Smooth muscle cell (in vitro differentiated cells): ENCODE data around the gene CUTA. TPM values are rescaled to one million over a fixed set of nuclear protein-coding genes. Genes with fewer than 3 reads are reported as not detected.

Experiments
- DNase-seq: peaks from one replicate; lab custom pipeline; 2025; ENCODE audit not compliant: unreplicated experiment; lab: John Stamatoyannopoulos, UW
- H2AFZ ChIP-seq: fragments of 200-600 bp; sonication (generic); 2 replicates; pipeline ENCODE4 v1.6.0; 2016; ENCODE audit warnings: antibody characterized with exemption, low read depth, mild to moderate bottlenecking
- H3F3A ChIP-seq: fragments of 200-600 bp; sonication (generic); 2 replicates; pipeline ENCODE4 v1.6.0; 2017; ENCODE audit warnings: antibody characterized with exemption, low read depth
- H3K27ac ChIP-seq: fragments of 200-600 bp; sonication (generic); 2 replicates; pipeline ENCODE4 v1.5.1; 2016; ENCODE audit warnings: low read depth, mild to moderate bottlenecking
- H3K27me3 ChIP-seq: fragments of 200-600 bp; sonication (generic); 2 replicates; pipeline ENCODE4 v1.6.1; 2016; ENCODE audit warnings: low read depth, mild to moderate bottlenecking
- H3K36me3 ChIP-seq: fragments of 200-600 bp; sonication (generic); 2 replicates; pipeline ENCODE4 v1.5.1; 2016; ENCODE audit warnings: low read depth
- H3K4me1 ChIP-seq: fragments of 200-600 bp; sonication (generic); 2 replicates; pipeline ENCODE4 v1.5.1; 2016; ENCODE audit warnings: low read depth
- H3K4me2 ChIP-seq: fragments of 200-600 bp; sonication (generic); 2 replicates; pipeline ENCODE4 v1.6.0; 2016; ENCODE audit warnings: mild to moderate bottlenecking
- H3K4me3 ChIP-seq: fragments of 200-600 bp; sonication (generic); 2 replicates; pipeline ENCODE4 v1.5.1; 2016; ENCODE audit warnings: mild to moderate bottlenecking
- H3K79me2 ChIP-seq: fragments of 200-600 bp; sonication (generic); 2 replicates; pipeline ENCODE4 v1.6.0; 2016; ENCODE audit warnings: low read depth, mild to moderate bottlenecking
- H3K9ac ChIP-seq: fragments of 200-600 bp; sonication (generic); 2 replicates; pipeline ENCODE4 v1.6.0; 2016; ENCODE audit warnings: low read depth
- H3K9me3 ChIP-seq: fragments of 200-600 bp; sonication (generic); replicated peaks from 2 replicates; pipeline ENCODE4 v1.5.1; 2016; ENCODE audit warnings: low read depth
- H4K20me1 ChIP-seq: fragments of 200-600 bp; sonication (generic); 2 replicates; pipeline ENCODE4 v1.6.0; 2016; ENCODE audit warnings: low read depth
- WGBS: methylation state at CpG from one replicate; pipeline ENCODE4 v1.1.7; 2016; ENCODE audit warnings: low lambda C conversion rate; 5-methylcytosine and 5-hydroxymethylcytosine counted together
- polyA plus RNA-seq: library from polyadenylated mRNA; unstranded; fragments of >200 nt; fragmentation: Nextera tagmentation; extraction: Ambion mirVana; gene quantifications from 2 replicates; pipeline ENCODE4 v1.2.1, GENCODE V29; 2016
- total RNA-seq: library from RNA; depleted of rRNA; stranded (reverse); fragments of >200 nt; gene quantifications from 2 replicates; pipeline ENCODE4 v1.2.3, GENCODE V29; 2014
- TF ChIP-seq, protein P1 (sequence below): fragments of 200-600 bp; sonication (generic); IDR thresholded peaks from 2 replicates; pipeline ENCODE4 v1.5.1; 2017; ENCODE audit warnings: borderline replicate concordance, mild to moderate bottlenecking, antibody characterized with exemption; ENCODE audit not compliant: insufficient read depth, poor library complexity, severe bottlenecking

CUTA gene
- total and polyA plus RNA-seq, 2 experiments from 2014 or later: 173 to 289 TPM

DNA sequence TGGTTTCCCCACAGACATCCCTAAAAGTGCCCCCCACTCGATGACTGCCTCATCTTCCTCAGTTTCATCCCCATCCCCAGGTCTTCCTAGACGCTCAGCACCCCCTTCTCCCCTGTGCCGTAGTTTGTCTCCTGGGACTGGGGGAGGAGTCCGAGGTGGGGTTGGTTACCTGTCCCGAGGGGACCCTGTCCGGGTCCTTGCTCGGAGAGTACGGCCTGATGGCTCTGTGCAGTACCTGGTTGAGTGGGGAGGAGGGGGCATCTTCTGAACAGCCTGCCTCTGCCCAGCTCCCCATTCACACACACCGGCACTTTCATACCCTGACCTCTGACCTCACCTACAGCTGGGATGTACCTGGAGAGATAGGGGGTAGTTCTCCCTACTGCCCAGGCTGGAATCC lies 2.1 kb downstream of the CUTA start:
- H3K4me1 ChIP-seq: peaks cover 34% of the 10 kb centered on the region
- H3K27me3 ChIP-seq: no peaks in the 10 kb centered on the region
- no peaks in the 10 kb centered on the region for H3K36me3 ChIP-seq
- no peak overlapping the region for H2AFZ ChIP-seq
- H3K27ac ChIP-seq: peak overlapping the region; percentile 99
- peaks cover 7% of the 10 kb centered on the region for H3F3A ChIP-seq
- TF ChIP-seq, protein P1, sequence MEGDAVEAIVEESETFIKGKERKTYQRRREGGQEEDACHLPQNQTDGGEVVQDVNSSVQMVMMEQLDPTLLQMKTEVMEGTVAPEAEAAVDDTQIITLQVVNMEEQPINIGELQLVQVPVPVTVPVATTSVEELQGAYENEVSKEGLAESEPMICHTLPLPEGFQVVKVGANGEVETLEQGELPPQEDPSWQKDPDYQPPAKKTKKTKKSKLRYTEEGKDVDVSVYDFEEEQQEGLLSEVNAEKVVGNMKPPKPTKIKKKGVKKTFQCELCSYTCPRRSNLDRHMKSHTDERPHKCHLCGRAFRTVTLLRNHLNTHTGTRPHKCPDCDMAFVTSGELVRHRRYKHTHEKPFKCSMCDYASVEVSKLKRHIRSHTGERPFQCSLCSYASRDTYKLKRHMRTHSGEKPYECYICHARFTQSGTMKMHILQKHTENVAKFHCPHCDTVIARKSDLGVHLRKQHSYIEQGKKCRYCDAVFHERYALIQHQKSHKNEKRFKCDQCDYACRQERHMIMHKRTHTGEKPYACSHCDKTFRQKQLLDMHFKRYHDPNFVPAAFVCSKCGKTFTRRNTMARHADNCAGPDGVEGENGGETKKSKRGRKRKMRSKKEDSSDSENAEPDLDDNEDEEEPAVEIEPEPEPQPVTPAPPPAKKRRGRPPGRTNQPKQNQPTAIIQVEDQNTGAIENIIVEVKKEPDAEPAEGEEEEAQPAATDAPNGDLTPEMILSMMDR: no peak
- peak overlapping the region; percentile 65 for H3K4me3 ChIP-seq
- peak overlapping the region; percentile 98 for H3K4me2 ChIP-seq
- no peaks in the 10 kb centered on the region for H3K9me3 ChIP-seq
- peaks cover 14% of the 10 kb centered on the region for H4K20me1 ChIP-seq
- DNase-seq: no peak
- no peak overlapping the region for H3K9ac ChIP-seq
- 91% methylated on average over 9 of the region's 9 CpGs for WGBS
- peaks cover 44% of the 10 kb centered on the region for H3K79me2 ChIP-seq

DNA sequence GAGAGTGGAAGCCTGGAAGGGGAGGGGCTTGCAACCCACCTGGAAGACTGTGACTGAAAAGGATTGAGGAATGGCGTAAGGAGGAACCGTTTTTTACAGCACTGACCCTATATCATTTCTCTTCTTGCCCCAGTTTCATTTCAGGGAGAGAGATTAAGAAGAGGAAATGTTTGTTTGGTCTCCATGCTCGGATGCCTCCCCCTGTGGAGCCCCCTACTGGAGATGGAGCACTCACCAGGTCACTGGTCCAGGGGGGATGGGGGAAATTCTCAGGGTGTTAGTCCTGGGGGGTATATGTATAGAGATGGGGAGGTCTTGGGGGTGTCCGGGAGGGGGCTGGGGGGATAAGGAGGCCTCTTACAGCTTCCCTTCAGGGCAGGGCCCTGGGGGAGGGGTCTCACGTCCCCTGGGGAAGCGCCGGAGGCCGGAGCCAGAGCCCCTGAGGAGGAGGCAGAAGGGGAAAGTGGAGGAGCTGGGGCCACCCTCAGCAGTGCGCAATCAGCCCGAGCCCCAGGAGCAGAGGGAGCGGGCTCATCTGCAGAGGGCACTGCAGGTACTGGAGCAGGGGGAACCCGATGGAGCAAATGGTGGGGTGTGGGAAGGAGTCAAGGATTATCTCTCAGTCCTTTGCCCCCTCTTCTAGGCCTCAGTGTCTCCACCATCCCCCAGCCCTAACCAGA lies 3.2 kb downstream of the CUTA start:
- 93% methylated on average over 11 of the region's 12 CpGs for WGBS
- H3K9me3 ChIP-seq: no peaks in the 10 kb centered on the region
- no peak overlapping the region for H3K27ac ChIP-seq
- peaks cover 43% of the 10 kb centered on the region for H3K79me2 ChIP-seq
- no peak overlapping the region for H3K4me2 ChIP-seq
- H3F3A ChIP-seq: peaks cover 7% of the 10 kb centered on the region
- TF ChIP-seq, protein P1: peak; percentile 39
- H3K4me1 ChIP-seq: peaks cover 33% of the 10 kb centered on the region
- H3K36me3 ChIP-seq: no peaks in the 10 kb centered on the region
- DNase-seq: no peak
- peaks cover 14% of the 10 kb centered on the region for H4K20me1 ChIP-seq
- H3K27me3 ChIP-seq: no peaks in the 10 kb centered on the region
- no peak overlapping the region for H3K9ac ChIP-seq
- no peak overlapping the region for H2AFZ ChIP-seq
- no peak overlapping the region for H3K4me3 ChIP-seq

DNA sequence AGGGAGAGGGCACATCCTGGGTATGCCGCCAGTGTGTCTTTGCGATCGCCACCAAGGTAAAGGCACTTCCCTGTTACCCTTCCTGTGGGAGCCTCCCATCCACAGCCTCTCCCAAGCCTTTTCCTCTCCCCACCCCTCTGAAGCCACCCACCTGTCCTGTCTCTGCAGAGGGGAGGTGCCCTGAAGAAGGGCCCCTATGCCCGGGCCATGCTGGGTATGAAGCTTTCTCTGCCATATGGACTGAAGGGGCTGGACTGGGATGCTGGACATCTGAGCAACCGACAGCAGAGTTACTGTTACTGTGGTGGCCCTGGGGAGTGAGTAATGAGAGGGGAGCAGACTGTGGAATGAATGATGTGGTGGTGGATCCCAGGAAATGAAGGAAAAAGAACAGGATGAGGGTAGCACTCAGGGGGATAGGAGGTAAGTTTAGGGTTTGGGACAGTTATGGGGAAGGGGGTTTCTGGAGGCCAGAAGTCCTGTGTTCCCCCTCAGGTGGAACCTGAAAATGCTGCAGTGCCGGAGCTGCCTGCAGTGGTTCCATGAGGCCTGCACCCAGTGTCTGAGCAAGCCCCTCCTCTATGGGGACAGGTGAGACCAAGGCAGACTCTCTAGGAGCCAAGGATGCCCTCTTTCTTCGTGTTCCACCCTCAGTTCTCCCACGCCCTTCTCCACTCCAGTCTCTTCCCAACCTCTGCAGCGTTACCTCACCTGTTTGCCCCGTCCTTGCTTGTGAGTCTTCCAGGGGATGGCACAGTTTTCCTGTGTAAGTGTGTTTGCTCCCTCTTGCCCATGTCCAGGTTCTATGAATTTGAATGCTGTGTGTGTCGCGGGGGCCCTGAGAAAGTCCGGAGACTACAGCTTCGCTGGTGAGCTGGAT lies 4.4 kb downstream of the CUTA start:
- 94% methylated on average over 14 of the region's 14 CpGs for WGBS
- Histone ChIP-seq H3K27ac (no peak overlapping the region), H3K4me3 (no peak overlapping the region), H3K4me1 (peaks cover 20% of the 10 kb centered on the region), H3K9me3 (no peaks in the 10 kb centered on the region), H3F3A (peaks cover 4% of the 10 kb centered on the region), H3K9ac (no peak overlapping the region), H3K36me3 (no peaks in the 10 kb centered on the region), H4K20me1 (peaks cover 14% of the 10 kb centered on the region), H3K4me2 (no peak overlapping the region), H3K27me3 (no peaks in the 10 kb centered on the region), H2AFZ (no peak overlapping the region), H3K79me2 (peaks cover 37% of the 10 kb centered on the region)
- DNase-seq: no peak
- TF ChIP-seq, protein P1: no peak
